AG04450 (cell line): ENCODE data around the gene LCN9. TPM values are rescaled to one million over a fixed set of nuclear protein-coding genes. Genes with fewer than 3 reads are reported as not detected.

Experiments used
- CTCF ChIA-PET: fragments of 300-600, 350-600 bp; formaldehyde crosslinking; extraction: SDS; loops from one replicate; lab custom pipeline; 2022; ENCODE audit warnings: antibody characterized with exemption, inconsistent platforms; lab: Charles Lee
- POLR2A ChIA-PET: fragments of 350-600 bp; formaldehyde crosslinking; extraction: SDS; loops from one replicate; lab custom pipeline; 2021; ENCODE audit warnings: antibody characterized with exemption, inconsistent platforms; lab: Yijun Ruan, JAX
- DNase-seq: peaks from one replicate; pipeline ENCODE4 v3.0.0-alpha.2; 2011; ENCODE audit warnings: low read depth, low spot score
- H3K27ac ChIP-seq: one replicate; pipeline ENCODE4 v1.5.1; 2012; ENCODE audit warnings: low read depth, low read length, control low read depth
- H3K27me3 ChIP-seq: one replicate; pipeline ENCODE4 v1.6.0; 2012; ENCODE audit warnings: low read length; ENCODE audit not compliant: control insufficient read depth, insufficient read depth
- H3K4me3 ChIP-seq: 2 replicates; pipeline ENCODE4 v1.5.1; 2011; ENCODE audit warnings: mild to moderate bottlenecking, low read depth, low read length, control low read depth
- H3K9me3 ChIP-seq: 2 replicates; pipeline ENCODE4 v1.5.1; 2012; ENCODE audit warnings: low read length; ENCODE audit not compliant: control insufficient read depth, insufficient read depth
- polyA plus RNA-seq: library from polyadenylated mRNA; depleted of rRNA; stranded (reverse); fragments of >200 nt; gene quantifications from 2 replicates; pipeline ENCODE4 v1.2.3, GENCODE V29; 2011
- TF ChIP-seq, protein P1 (sequence below): IDR thresholded peaks from 2 replicates; pipeline ENCODE4 v1.5.1; 2011; ENCODE audit warnings: low read depth, low read length, control low read depth, inconsistent platforms

LCN9 gene
- polyA plus RNA-seq, 1 experiment = not detected

DNA sequence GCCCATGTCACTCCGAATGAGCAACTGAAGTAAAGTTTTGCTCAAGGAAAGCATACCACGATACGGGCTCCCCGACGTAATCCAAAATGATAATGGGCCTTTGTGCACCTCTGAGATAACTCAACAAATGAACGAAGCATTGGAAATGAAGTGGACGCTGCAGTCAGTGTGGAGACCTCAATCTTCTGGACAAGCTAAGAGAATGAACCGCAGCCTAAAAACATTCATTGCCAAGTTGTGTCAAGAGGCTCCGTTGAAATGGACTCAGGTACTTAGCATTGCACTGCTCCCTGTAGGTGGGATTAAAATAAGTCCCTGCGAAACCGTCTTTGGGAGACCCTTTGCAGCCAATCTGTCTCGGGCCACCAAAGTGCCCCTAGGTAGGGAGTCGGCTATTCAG is 3.9 kb upstream of the LCN9 start:
- Histone ChIP-seq H3K4me3 (no peak overlapping the region), H3K27ac (no peak overlapping the region), H3K9me3 (peaks cover 22% of the 10 kb centered on the region), H3K27me3 (peaks cover 2% of the 10 kb centered on the region)
- no peak for DNase-seq
- ChIA-PET CTCF (no interaction called here), POLR2A (no interaction called here)
- TF ChIP-seq, protein P1, sequence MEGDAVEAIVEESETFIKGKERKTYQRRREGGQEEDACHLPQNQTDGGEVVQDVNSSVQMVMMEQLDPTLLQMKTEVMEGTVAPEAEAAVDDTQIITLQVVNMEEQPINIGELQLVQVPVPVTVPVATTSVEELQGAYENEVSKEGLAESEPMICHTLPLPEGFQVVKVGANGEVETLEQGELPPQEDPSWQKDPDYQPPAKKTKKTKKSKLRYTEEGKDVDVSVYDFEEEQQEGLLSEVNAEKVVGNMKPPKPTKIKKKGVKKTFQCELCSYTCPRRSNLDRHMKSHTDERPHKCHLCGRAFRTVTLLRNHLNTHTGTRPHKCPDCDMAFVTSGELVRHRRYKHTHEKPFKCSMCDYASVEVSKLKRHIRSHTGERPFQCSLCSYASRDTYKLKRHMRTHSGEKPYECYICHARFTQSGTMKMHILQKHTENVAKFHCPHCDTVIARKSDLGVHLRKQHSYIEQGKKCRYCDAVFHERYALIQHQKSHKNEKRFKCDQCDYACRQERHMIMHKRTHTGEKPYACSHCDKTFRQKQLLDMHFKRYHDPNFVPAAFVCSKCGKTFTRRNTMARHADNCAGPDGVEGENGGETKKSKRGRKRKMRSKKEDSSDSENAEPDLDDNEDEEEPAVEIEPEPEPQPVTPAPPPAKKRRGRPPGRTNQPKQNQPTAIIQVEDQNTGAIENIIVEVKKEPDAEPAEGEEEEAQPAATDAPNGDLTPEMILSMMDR = no peak

DNA sequence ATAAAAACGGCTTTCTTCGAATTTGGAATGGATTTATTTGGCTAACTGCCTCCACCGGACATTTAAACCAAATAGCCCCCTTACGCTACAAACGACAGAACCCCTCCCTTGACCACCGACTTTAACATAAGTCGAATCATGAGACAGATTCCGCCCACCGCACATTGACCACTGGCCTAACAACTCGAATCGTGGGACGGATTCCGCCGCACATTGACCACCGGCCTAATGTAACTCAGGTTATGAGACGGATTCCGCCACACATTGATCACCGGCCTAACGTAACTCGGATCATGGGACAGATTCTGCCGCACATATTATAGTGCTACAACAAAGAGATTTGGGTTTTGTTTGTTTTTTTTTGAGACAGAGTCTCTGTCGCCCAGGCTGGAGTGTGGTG is 2.7 kb upstream of the LCN9 start:
- ChIA-PET CTCF (no interaction called here), POLR2A (no interaction called here)
- Histone ChIP-seq H3K27ac (no peak overlapping the region), H3K4me3 (no peak overlapping the region), H3K27me3 (peaks cover 2% of the 10 kb centered on the region), H3K9me3 (peaks cover 25% of the 10 kb centered on the region)
- DNase-seq = no peak
- TF ChIP-seq, protein P1 = no peak

DNA sequence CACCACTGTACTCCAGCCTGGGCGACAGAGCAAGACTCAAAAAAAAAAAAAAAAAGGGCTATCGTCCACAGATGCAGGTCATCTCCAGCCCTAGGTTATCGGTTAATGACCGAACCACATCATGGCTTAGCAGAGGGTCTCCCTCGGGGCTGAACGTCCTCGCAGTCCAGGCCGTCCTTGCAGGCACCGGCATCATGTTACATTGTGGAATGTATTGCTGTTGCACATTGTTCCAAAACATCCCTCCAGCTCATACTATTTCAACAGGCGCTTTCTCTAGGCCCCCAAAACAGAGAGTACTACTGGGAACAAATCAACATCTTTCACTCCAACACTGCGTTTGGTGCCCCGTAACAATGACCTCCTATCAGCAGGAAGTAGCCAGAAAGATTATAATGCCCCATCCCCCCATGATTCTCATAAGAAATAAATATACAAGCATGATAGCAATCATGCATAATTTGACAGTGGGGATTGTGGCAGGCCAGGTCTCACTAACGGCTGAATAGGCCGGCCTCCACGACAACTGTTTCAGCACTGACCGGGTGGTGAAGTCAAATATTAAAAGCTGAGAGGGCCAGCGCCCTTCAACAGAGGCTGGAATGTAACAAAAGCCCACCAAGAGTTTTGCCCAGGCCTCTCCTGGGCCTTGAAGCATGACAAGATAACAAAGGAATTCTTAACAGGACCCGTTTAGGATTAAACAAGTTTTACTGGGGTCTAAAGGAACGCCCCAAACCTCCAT is 1.1 kb upstream of the LCN9 start:
- TF ChIP-seq, protein P1 = no peak
- Histone ChIP-seq H3K27me3 (peaks cover 2% of the 10 kb centered on the region), H3K9me3 (peaks cover 17% of the 10 kb centered on the region), H3K27ac (no peak overlapping the region), H3K4me3 (no peak overlapping the region)
- ChIA-PET POLR2A (no interaction called here), CTCF (no interaction called here)
- DNase-seq = no peak

DNA sequence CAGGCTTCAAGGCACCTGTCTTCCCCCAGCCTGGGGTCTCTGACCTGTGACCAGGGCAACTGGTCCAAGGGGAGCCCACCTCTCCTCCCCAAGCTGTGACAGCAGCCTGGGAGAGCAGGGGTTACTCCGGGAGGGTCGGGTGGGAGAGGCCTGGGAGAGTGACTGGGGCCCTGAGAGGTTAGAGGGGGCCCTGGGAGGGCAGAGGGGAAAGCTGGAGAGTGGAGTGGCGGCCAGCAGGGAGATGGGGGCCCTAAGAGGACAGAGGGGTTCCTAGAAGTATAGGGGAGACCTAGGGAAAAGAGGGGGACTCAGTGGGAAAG is 302 bp downstream of the LCN9 start:
- no peak for DNase-seq
- TF ChIP-seq, protein P1 = no peak
- ChIA-PET CTCF (no interaction called here), POLR2A (no interaction called here)
- Histone ChIP-seq H3K9me3 (peaks cover 21% of the 10 kb centered on the region), H3K27me3 (peaks cover 2% of the 10 kb centered on the region), H3K4me3 (no peak overlapping the region), H3K27ac (no peak overlapping the region)

DNA sequence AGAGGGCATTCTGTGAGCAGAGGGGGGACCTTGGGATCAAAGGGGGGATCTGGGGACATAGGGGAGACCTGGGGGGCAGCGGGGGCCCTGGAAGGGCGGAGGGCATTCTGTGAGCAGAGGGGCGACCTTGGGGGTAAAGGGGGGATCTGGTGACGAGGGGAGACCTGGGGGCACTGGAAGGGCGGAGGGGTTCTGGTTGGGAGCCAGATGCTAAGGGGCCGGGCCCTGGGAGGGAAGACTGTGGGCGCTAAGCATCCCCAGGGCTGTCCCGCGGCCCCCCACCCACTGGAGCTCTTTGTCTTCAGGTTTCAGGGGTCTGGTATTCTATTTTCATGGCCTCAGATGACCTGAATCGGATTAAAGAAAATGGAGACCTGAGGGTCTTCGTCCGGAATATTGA is 748 bp downstream of the LCN9 start:
- ChIA-PET POLR2A (no interaction called here), CTCF (no interaction called here)
- no peak for DNase-seq
- Histone ChIP-seq H3K9me3 (peaks cover 21% of the 10 kb centered on the region), H3K4me3 (no peak overlapping the region), H3K27ac (no peak overlapping the region), H3K27me3 (peaks cover 2% of the 10 kb centered on the region)
- TF ChIP-seq, protein P1 = no peak
